HG03103 (cell line): Measurements from ENCODE around the gene INPP4B.

ENCODE experiments used
- ATAC-seq: cut with Tn5 transposase; IDR thresholded peaks from one replicate; pipeline ENCODE4 v1.9.1; 2021; ENCODE audit warnings: low read depth; ENCODE audit not compliant: unreplicated experiment

INPP4B gene

GRCh38 chr4:142595222-142595871 is 250.8 kb downstream of the INPP4B start:
- no peak for ATAC-seq

GRCh38 chr4:142585411-142585810 is 260.7 kb downstream of the INPP4B start:
- no peak for ATAC-seq

GRCh38 chr4:142583708-142584107 is 262.4 kb downstream of the INPP4B start:
- ATAC-seq, result no peak

GRCh38 chr4:142582340-142582739 is 263.8 kb downstream of the INPP4B start:
- ATAC-seq, result no peak

- no peak for ATAC-seq
These were observed 264.2 kb downstream of the INPP4B start for GRCh38 chr4:142581881-142582280.

GRCh38 chr4:142579443-142579842 is 266.7 kb downstream of the INPP4B start:
- no peak for ATAC-seq

GRCh38 chr4:142574306-142574705 is 271.8 kb downstream of the INPP4B start:
- ATAC-seq, result peak; percentile 56

GRCh38 chr4:142572071-142572470 is 274.0 kb downstream of the INPP4B start:
- ATAC-seq, result no peak

- no peak for ATAC-seq
These were observed 278.3 kb downstream of the INPP4B start for GRCh38 chr4:142567620-142568451.

GRCh38 chr4:142567199-142567598 is 278.9 kb downstream of the INPP4B start:
- ATAC-seq, result no peak

- no peak for ATAC-seq
These were observed 279.3 kb downstream of the INPP4B start for GRCh38 chr4:142566777-142567176.

GRCh38 chr4:142566243-142566642 is 279.9 kb downstream of the INPP4B start:
- no peak for ATAC-seq

GRCh38 chr4:142565771-142566170 is 280.3 kb downstream of the INPP4B start:
- no peak for ATAC-seq

GRCh38 chr4:142563682-142564291 is 282.3 kb downstream of the INPP4B start:
- no peak for ATAC-seq

GRCh38 chr4:142559986-142560385 is 286.1 kb downstream of the INPP4B start:
- no peak for ATAC-seq

- no peak for ATAC-seq
These were observed 287.2 kb downstream of the INPP4B start for GRCh38 chr4:142558851-142559250.

- ATAC-seq, result no peak
These were observed 288.8 kb downstream of the INPP4B start for GRCh38 chr4:142557239-142557801.

- ATAC-seq, result no peak
These were observed 289.4 kb downstream of the INPP4B start for GRCh38 chr4:142556570-142557238.

- ATAC-seq, result no peak
These were observed 290.1 kb downstream of the INPP4B start for GRCh38 chr4:142556048-142556447.

- ATAC-seq, result no peak
These were observed 291.7 kb downstream of the INPP4B start for GRCh38 chr4:142554412-142554811.
